B cell (primary cell): ENCODE measurements around the gene CRHR1. TPM values are rescaled to one million over a fixed set of nuclear protein-coding genes. Genes with fewer than 3 reads are reported as not detected.

Experiments used
- ATAC-seq: fragments of 200-7000 bp; cut with Tn5 transposase; one replicate; pipeline ENCODE4 v1.10.0; 2021; ENCODE audit warnings: low read depth, mild to moderate bottlenecking, moderate number of reproducible peaks, moderate library complexity
- CTCF ChIA-PET: fragments of 350-600 bp; sonication (Branson Sonifier 250); formaldehyde crosslinking; loops from one replicate; lab custom pipeline; 2021; ENCODE audit warnings: antibody characterized with exemption, inconsistent platforms; lab: Charles Lee
- POLR2A ChIA-PET: fragments of 350-600 bp; sonication (Branson Sonifier 250); formaldehyde crosslinking; loops from one replicate; lab custom pipeline; 2021; ENCODE audit warnings: antibody characterized with exemption; lab: Charles Lee
- DNase-seq: peaks from one replicate; pipeline ENCODE4 v3.0.0; 2013
- H2AFZ ChIP-seq: 2 replicates; pipeline ENCODE4 v1.6.1; 2012; ENCODE audit warnings: mild to moderate bottlenecking, low read depth, low read length; ENCODE audit not compliant: insufficient read depth, poor library complexity, severe bottlenecking
- H3K27ac ChIP-seq, 2 donors: 1 replicate in 1 of 2; 2 replicates in 1 of 2; pipeline ENCODE4 v1.5.1; 2012 to 2013; ENCODE audit warnings: low read length in 2 of 2, mild to moderate bottlenecking in 2 of 2, moderate library complexity in 1 of 2
- H3K27me3 ChIP-seq, 4 experiments: fragments of 200-600 bp in 1 of 4; sonication (generic) in 1 of 4; replicated peaks in 1 of 4; 1 replicate in 2 of 4; 2 replicates in 2 of 4; pipeline versions ENCODE4 v1.6.1 to v1.7.0; 2013 to 2016; ENCODE audit warnings: low read length in 3 of 4, mild to moderate bottlenecking in 2 of 4, mixed read lengths in 1 of 4, moderate library complexity in 1 of 4; ENCODE audit not compliant: insufficient read depth in 4 of 4, control insufficient read depth in 3 of 4; ENCODE audit errors: control extremely low read depth in 1 of 4
- H3K36me3 ChIP-seq, 2 experiments: replicated peaks in 1 of 2; 1 replicate in 1 of 2; 2 replicates in 1 of 2; pipeline versions ENCODE4 v1.6.1 to v1.7.1; 2013; ENCODE audit warnings: low read length in 1 of 2; ENCODE audit not compliant: insufficient read depth in 2 of 2, control insufficient read depth in 1 of 2; ENCODE audit errors: control extremely low read depth in 1 of 2, extremely low read depth in 1 of 2
- H3K4me1 ChIP-seq, 2 donors: fragments of 200-600 bp in 1 of 2; sonication (generic) in 1 of 2; 1 replicate in 1 of 2; 2 replicates in 1 of 2; pipeline versions ENCODE4 v1.5.1 to v1.6.1; 2013 to 2017; ENCODE audit warnings: low read length in 2 of 2; ENCODE audit not compliant: control insufficient read depth in 2 of 2, insufficient read depth in 2 of 2
- H3K4me2 ChIP-seq: replicated peaks from 2 replicates; pipeline ENCODE3; 2012; ENCODE audit warnings: mild to moderate bottlenecking, low read depth, low read length; ENCODE audit not compliant: poor library complexity, severe bottlenecking
- H3K4me3 ChIP-seq, 5 experiments: fragments of 200-600 bp in 1 of 5; sonication (generic) in 1 of 5; 1 replicate in 3 of 5; 2 replicates in 2 of 5; pipeline versions ENCODE4 v1.5.1 to v1.7.0; 2011 to 2016; ENCODE audit warnings: low read length in 4 of 5, mild to moderate bottlenecking in 4 of 5, low read depth in 2 of 5, control low read depth in 1 of 5, moderate library complexity in 1 of 5; ENCODE audit not compliant: insufficient read depth in 1 of 5; ENCODE audit errors: control extremely low read depth in 1 of 5, extremely low read depth in 1 of 5
- H3K79me2 ChIP-seq: fragments of 200-600 bp; sonication (generic); one replicate; pipeline ENCODE4 v1.6.0; 2016; ENCODE audit warnings: low read length; ENCODE audit not compliant: control insufficient read depth, insufficient read depth
- H3K9ac ChIP-seq: fragments of 200-600 bp; sonication (generic); 2 replicates; pipeline ENCODE4 v1.6.1; 2017; ENCODE audit warnings: mild to moderate bottlenecking, low read length, moderate library complexity
- H3K9me3 ChIP-seq, 3 donors: one replicate each; pipeline versions ENCODE4 v1.6.1 to v1.7.1; 2013; ENCODE audit warnings: low read length in 2 of 3; ENCODE audit not compliant: control insufficient read depth in 2 of 3, insufficient read depth in 1 of 3; ENCODE audit errors: control extremely low read depth in 1 of 3
- H4K20me1 ChIP-seq: 2 replicates; pipeline ENCODE4 v1.6.0; 2012; ENCODE audit warnings: mild to moderate bottlenecking, low read length; ENCODE audit not compliant: insufficient read depth, control insufficient read depth, poor library complexity, severe bottlenecking
- H3K27ac Mint-ChIP-seq: one replicate; pipeline ENCODE4 v1.8.0; 2021; ENCODE audit warnings: mixed read lengths
- H3K27me3 Mint-ChIP-seq: one replicate; pipeline ENCODE4 v1.8.0; 2021; ENCODE audit warnings: mixed read lengths
- H3K4me1 Mint-ChIP-seq: one replicate; pipeline ENCODE4 v1.8.0; 2021; ENCODE audit warnings: mixed read lengths
- H3K4me3 Mint-ChIP-seq: one replicate; pipeline ENCODE4 v1.8.0; 2021; ENCODE audit warnings: mixed read lengths
- H3K9me3 Mint-ChIP-seq: one replicate; pipeline ENCODE4 v1.8.0; 2022; ENCODE audit warnings: mixed read lengths; ENCODE audit not compliant: insufficient read depth
- EZH2 ChIP-seq: IDR thresholded peaks from 2 replicates; pipeline ENCODE4 v1.6.1; 2012; ENCODE audit warnings: borderline replicate concordance, low read depth, mild to moderate bottlenecking, moderate library complexity, low read length; ENCODE audit not compliant: insufficient read depth, poor library complexity, severe bottlenecking
- WGBS: methylation state at CpG from one replicate; pipeline ENCODE4 v1.1.5; 2013; ENCODE audit warnings: missing lambda C conversion rate; ENCODE audit not compliant: insufficient coverage; 5-methylcytosine and 5-hydroxymethylcytosine counted together
- intact Hi-C: fragments of 100-400 bp; cut with micrococcal nuclease; formaldehyde crosslinking; loops from one replicate; pipeline ENCODE4 v1.10.0; 2022
- polyA plus RNA-seq: library from polyadenylated mRNA; depleted of rRNA; stranded (reverse); fragments of >200 nt; gene quantifications from 2 replicates; pipeline ENCODE4 v1.2.3, GENCODE V29; 2012
- total RNA-seq, 2 donors: library from RNA; stranded (reverse); fragments of 120-200 nt in 1 of 2; gene quantifications; 1 replicate in 1 of 2; 2 replicates in 1 of 2; pipeline versions ENCODE4 v1.2.3 to v1.2.4, GENCODE V29; 2013 to 2022
- TF ChIP-seq, protein P1 (sequence below): fragments of 200-600 bp; IDR thresholded peaks from one replicate; pipeline ENCODE4 v1.8.0; 2022; ENCODE audit warnings: antibody characterized with exemption, mild to moderate bottlenecking

CRHR1 gene
- total and polyA plus RNA-seq, 2 donors (not counting 1 experiment from before 2014, with no cell fraction given): not detected

DNA sequence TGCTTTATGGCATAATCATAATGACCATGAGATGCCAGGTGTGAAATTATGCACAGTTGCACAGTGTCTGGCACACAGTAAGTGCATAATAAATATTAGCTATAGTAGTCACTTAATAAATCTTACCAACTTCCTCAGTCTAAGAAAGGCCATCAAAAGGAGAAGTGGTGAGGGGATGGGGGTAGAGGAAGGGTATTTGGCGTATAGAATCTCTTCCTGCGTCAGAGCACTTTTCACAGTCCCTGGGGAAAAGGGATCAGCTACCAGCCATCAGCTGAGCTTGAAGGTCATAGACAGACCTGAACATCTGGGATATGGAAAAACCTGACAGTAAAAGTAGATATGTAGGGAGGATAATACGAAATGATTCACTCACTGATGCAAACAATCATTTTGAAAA lies 5.8 kb downstream of the CRHR1 start:
- Mint-ChIP-seq H3K27me3 (peaks cover 75% of the 10 kb centered on the region), H3K4me3 (no peak overlapping the region), H3K27ac (no peak overlapping the region), H3K9me3 (no peaks in the 10 kb centered on the region), H3K4me1 (peaks cover 7% of the 10 kb centered on the region)
- POLR2A ChIA-PET: no interaction called here
- DNase-seq (no peak), ATAC-seq (no peak)
- WGBS: 0% methylated on average over 2 of the region's 3 CpGs
- CTCF ChIA-PET: no interaction called here
- Histone ChIP-seq H3K9me3 (no peaks in the 10 kb centered on the region), H3K4me1 (peaks cover 7% of the 10 kb centered on the region in 2 donors), H3K36me3 (no peaks in the 10 kb centered on the region), H3K4me3 (no peak overlapping the region), H2AFZ (no peak overlapping the region), H3K4me2 (no peak overlapping the region), H3K27me3 (peaks cover 0 to 36% (median 21%) of the 10 kb centered on the region in 4 experiments), H3K9ac (no peak overlapping the region), H3K27ac (no peak overlapping the region), H4K20me1 (no peaks in the 10 kb centered on the region), H3K79me2 (no peaks in the 10 kb centered on the region)
- TF ChIP-seq, protein P1, sequence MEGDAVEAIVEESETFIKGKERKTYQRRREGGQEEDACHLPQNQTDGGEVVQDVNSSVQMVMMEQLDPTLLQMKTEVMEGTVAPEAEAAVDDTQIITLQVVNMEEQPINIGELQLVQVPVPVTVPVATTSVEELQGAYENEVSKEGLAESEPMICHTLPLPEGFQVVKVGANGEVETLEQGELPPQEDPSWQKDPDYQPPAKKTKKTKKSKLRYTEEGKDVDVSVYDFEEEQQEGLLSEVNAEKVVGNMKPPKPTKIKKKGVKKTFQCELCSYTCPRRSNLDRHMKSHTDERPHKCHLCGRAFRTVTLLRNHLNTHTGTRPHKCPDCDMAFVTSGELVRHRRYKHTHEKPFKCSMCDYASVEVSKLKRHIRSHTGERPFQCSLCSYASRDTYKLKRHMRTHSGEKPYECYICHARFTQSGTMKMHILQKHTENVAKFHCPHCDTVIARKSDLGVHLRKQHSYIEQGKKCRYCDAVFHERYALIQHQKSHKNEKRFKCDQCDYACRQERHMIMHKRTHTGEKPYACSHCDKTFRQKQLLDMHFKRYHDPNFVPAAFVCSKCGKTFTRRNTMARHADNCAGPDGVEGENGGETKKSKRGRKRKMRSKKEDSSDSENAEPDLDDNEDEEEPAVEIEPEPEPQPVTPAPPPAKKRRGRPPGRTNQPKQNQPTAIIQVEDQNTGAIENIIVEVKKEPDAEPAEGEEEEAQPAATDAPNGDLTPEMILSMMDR: no peak
- no peak for TF ChIP-seq EZH2
- intact Hi-C loops: loop anchor here (5.0 kb wide), 1 partner anchor 42 kb away; no protein-coding TSS in a partner anchor

DNA sequence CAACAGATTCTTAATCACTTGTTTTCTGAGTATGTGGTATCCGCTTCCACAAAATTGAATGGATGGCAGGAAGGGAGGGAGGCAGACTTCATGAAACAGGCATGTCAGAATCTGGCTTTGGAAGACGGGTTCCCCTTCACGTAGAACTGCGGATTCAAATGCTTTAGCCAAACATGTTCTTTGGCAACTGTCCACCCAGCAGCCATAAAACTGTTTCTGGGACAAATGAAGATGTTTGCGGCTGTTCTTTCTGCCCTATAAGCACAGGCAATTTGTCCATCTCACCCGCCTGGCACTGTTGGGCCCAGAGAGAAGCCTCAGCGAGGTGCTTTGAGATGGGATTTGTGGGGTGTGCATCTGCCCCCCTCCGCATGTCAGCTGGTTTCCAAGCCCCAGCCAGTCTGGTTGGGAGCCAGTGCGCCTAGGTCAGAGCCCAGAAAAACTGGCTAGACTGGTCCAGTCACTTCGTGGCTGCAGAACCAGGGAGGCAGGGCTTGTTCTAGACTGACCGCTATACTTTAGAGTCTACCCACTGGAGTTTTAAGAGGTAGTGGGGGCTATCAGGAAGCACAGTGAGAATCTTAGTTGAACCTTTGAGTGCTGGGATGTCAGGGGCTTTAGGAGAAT lies 6.3 kb downstream of the CRHR1 start:
- POLR2A ChIA-PET: no interaction called here
- WGBS: 94% methylated on average over 9 of the region's 11 CpGs

More for the DNA sequence above, 6.3 kb downstream of the CRHR1 start:
- no peaks in the 10 kb centered on the region for H4K20me1 ChIP-seq
- no peak overlapping the region for H2AFZ ChIP-seq
- no peak overlapping the region for H3K27ac ChIP-seq
- no peak overlapping the region for H3K4me3 Mint-ChIP-seq
- intact Hi-C loops: no loop called here
- no peak overlapping the region for H3K4me2 ChIP-seq
- no peaks in the 10 kb centered on the region for H3K9me3 Mint-ChIP-seq
- H3K79me2 ChIP-seq: no peaks in the 10 kb centered on the region
- peaks cover 0 to 31% (median 19%) of the 10 kb centered on the region in 4 experiments for H3K27me3 ChIP-seq
- H3K4me1 ChIP-seq: peaks cover 1 to 2% of the 10 kb centered on the region in 2 donors
- H3K4me1 Mint-ChIP-seq: peaks cover 5% of the 10 kb centered on the region
- H3K27me3 Mint-ChIP-seq: peaks cover 74% of the 10 kb centered on the region
- no peak for DNase-seq
- no peak for ATAC-seq
- CTCF ChIA-PET: no interaction called here
- no peak for TF ChIP-seq EZH2
- TF ChIP-seq, protein P1: no peak
- no peak overlapping the region for H3K9ac ChIP-seq
- no peaks in the 10 kb centered on the region for H3K36me3 ChIP-seq
- no peak overlapping the region for H3K4me3 ChIP-seq
- no peaks in the 10 kb centered on the region for H3K9me3 ChIP-seq
- no peak overlapping the region for H3K27ac Mint-ChIP-seq
